NCI-H1930 (cell line): ENCODE measurements around the gene WEE1.
"Not testable (repeated sequence)": the region's sequence is repeated elsewhere in the genome, so short reads cannot be mapped to it uniquely, and the experiment has no call there.

Source experiments
- DNase-seq, 2 experiments: peaks; one replicate each; lab custom pipeline; 2025; lab: John Stamatoyannopoulos, UW

WEE1 gene

GRCh38 chr11:9622353-9622752, 48.9 kb downstream of the WEE1 start:
- not testable (repeated sequence) for DNase-seq

DNA sequence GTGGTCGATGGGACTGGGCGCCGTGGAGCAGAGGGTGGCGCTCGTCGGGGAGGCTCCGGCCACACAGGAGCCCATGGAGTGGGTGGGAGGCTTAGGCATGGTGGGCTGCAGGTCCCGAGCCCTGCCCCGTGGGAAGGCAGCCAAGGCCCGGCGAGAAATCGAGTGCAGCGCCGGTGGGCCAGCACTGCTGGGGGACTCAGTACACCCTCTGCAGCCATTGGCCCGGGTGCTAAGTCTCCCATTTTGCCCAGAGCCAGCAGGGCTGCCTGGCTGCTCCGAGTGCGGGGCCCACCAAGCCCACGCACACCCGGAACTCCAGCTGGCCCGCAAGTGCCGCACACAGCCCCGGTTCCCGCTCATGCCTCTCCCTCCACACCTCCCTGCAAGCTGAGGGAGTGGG, 49.6 kb downstream of the WEE1 start:
- DNase-seq: not testable (repeated sequence)

DNA sequence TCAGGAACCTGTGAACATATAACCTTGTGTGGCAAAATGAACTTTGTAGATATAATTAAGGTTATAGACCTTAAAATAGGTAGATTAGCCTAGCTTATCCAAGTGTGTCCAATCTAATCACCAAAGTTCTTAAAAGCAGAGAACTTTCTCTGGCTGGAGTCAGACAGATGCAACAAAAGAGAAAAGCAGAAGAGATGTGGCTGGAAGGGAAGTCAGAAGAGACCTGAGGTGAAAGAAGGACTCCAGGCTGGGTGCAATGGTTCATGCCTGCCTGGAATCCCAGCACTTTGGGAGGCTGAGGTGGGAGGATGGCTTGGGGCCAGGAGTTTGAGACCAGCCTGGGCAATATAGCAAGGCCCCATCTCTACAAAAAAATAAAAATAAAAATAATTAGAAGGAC, 51.0 kb downstream of the WEE1 start:
- DNase-seq: no peak

- no peak for DNase-seq
Measured at GRCh38 chr11:9625162-9625561, 51.7 kb downstream of the WEE1 start.

GRCh38 chr11:9625728-9626127, 52.3 kb downstream of the WEE1 start:
- no peak for DNase-seq

- no peak for DNase-seq
Measured at GRCh38 chr11:9626496-9627394, 53.3 kb downstream of the WEE1 start.

GRCh38 chr11:9629064-9629463, 55.6 kb downstream of the WEE1 start:
- DNase-seq: no peak

- DNase-seq: no peak
Measured at GRCh38 chr11:9633679-9634078, 60.2 kb downstream of the WEE1 start.

GRCh38 chr11:9636691-9637090, 63.2 kb downstream of the WEE1 start:
- no peak for DNase-seq

DNA sequence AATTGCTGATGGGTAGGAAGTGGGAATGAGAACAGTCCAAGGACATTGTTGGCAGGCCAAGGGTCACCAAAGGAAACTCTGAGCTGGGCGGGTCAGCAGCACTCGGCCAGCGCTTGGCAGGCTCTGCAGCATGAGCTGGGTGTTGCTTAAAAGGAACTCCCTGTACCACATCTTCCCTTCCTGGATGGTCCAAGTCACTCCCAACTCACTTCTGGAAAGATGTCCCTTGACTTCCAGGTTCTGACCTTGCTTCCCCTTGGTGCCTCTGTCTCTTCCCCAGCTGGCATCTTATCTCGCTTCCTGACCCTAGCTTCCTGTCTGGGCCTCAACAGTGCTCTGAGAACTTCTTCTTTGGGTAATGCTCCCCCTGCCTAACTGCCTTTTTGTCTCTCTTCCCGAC, 65.6 kb downstream of the WEE1 start:
- no peak for DNase-seq
